HL-60 (cell line): ENCODE measurements around the gene DLX2.

Experiments
- DNase-seq, 2 experiments: peaks; one replicate each; pipeline ENCODE4 v3.0.0-alpha.2; 2010 to 2020; ENCODE audit warnings: low read depth in 1 of 2, low spot score in 1 of 2
- H3K27ac ChIP-seq: fragments of 250-450 bp; sonication (Bioruptor Pico); replicated peaks from 2 replicates; pipeline ENCODE4 v1.5.1; 2020; ENCODE audit warnings: mild to moderate bottlenecking, moderate library complexity
- H3K27me3 ChIP-seq: fragments of 250-450 bp; sonication (Bioruptor Pico); 2 replicates; pipeline ENCODE4 v1.5.1; 2021; ENCODE audit warnings: mild to moderate bottlenecking, moderate library complexity; ENCODE audit not compliant: insufficient read depth, poor library complexity, severe bottlenecking
- H3K4me3 ChIP-seq: replicated peaks from 2 replicates; pipeline ENCODE4 v1.5.1; 2011; ENCODE audit warnings: mild to moderate bottlenecking, control low read depth, low read length; ENCODE audit not compliant: insufficient read depth
- GABPA ChIP-seq: IDR thresholded peaks from 2 replicates; pipeline ENCODE4 v1.6.1; 2012; ENCODE audit warnings: low read depth
- POLR2AphosphoS5 ChIP-seq: IDR thresholded peaks from 2 replicates; pipeline ENCODE4 v1.6.1; 2012; ENCODE audit warnings: low read depth
- REST ChIP-seq: IDR thresholded peaks from 2 replicates; pipeline ENCODE4 v1.6.1; 2012; ENCODE audit warnings: low read depth; ENCODE audit not compliant: insufficient replicate concordance
- SPI1 ChIP-seq: IDR thresholded peaks from 2 replicates; pipeline ENCODE4 v1.6.1; 2012; ENCODE audit warnings: low read depth, mild to moderate bottlenecking, borderline replicate concordance
- TF ChIP-seq, protein P1 (sequence below): IDR thresholded peaks from one replicate; pipeline ENCODE4 v1.5.1; 2011; ENCODE audit warnings: low read length, control low read depth, inconsistent platforms; ENCODE audit not compliant: insufficient read depth

The DLX2 gene

GRCh38 chr2:172131713-172132555 lies 29.2 kb upstream of the DLX2 start:
- Histone ChIP-seq H3K27me3 (no peaks in the 10 kb centered on the region), H3K4me3 (no peak overlapping the region), H3K27ac (no peak overlapping the region)
- TF ChIP-seq POLR2AphosphoS5 (no peak), GABPA (no peak), REST (no peak), SPI1 (no peak)
- TF ChIP-seq, protein P1, sequence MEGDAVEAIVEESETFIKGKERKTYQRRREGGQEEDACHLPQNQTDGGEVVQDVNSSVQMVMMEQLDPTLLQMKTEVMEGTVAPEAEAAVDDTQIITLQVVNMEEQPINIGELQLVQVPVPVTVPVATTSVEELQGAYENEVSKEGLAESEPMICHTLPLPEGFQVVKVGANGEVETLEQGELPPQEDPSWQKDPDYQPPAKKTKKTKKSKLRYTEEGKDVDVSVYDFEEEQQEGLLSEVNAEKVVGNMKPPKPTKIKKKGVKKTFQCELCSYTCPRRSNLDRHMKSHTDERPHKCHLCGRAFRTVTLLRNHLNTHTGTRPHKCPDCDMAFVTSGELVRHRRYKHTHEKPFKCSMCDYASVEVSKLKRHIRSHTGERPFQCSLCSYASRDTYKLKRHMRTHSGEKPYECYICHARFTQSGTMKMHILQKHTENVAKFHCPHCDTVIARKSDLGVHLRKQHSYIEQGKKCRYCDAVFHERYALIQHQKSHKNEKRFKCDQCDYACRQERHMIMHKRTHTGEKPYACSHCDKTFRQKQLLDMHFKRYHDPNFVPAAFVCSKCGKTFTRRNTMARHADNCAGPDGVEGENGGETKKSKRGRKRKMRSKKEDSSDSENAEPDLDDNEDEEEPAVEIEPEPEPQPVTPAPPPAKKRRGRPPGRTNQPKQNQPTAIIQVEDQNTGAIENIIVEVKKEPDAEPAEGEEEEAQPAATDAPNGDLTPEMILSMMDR, result no peak
- no peak for DNase-seq

- TF ChIP-seq POLR2AphosphoS5, result no peak
- no peak for TF ChIP-seq SPI1
- no peak for TF ChIP-seq REST
- TF ChIP-seq, protein P1, result no peak
- TF ChIP-seq GABPA, result no peak
- no peak for DNase-seq
- no peak overlapping the region for H3K27ac ChIP-seq
- H3K4me3 ChIP-seq, result no peak overlapping the region
- H3K27me3 ChIP-seq, result no peaks in the 10 kb centered on the region
These were observed 26.7 kb upstream of the DLX2 start for GRCh38 chr2:172129404-172129803.

DNA sequence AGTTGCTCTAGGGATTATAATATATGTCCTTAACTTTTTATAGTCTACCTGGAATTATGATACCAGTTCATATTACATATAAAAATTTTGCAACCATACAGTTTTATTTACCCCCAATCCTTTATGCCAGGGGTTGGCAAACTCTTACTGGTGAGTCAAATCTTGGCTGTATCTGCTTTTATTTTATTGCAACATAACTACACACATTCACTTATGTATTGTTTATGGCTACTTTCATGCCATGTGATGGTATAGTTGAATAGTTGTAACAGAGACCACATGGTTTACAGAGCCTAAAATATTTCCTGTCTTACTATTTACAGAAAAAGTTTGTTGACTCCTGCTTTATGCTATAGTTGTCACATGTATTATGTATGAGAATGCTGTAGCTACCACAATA lies 25.8 kb upstream of the DLX2 start:
- no peak overlapping the region for H3K4me3 ChIP-seq

More for the DNA sequence above, 25.8 kb upstream of the DLX2 start:
- Histone ChIP-seq H3K27ac (no peak overlapping the region), H3K27me3 (no peaks in the 10 kb centered on the region)
- DNase-seq, result no peak
- no peak for TF ChIP-seq REST
- TF ChIP-seq POLR2AphosphoS5, result no peak
- no peak for TF ChIP-seq SPI1
- TF ChIP-seq GABPA, result no peak
- TF ChIP-seq, protein P1, result no peak
